Embryonic facial prominence (tissue), 1 donor: Measurements from ENCODE around the gene PRDM9.
"Not testable (repeated sequence)": the region's sequence is repeated elsewhere in the genome, so short reads cannot be mapped to it uniquely, and the experiment has no call there.

Source experiments
- DNase-seq: peaks from one replicate; pipeline ENCODE4 v3.0.0-alpha.2; 2016; ENCODE audit errors: extremely low spot score

The PRDM9 gene

DNA sequence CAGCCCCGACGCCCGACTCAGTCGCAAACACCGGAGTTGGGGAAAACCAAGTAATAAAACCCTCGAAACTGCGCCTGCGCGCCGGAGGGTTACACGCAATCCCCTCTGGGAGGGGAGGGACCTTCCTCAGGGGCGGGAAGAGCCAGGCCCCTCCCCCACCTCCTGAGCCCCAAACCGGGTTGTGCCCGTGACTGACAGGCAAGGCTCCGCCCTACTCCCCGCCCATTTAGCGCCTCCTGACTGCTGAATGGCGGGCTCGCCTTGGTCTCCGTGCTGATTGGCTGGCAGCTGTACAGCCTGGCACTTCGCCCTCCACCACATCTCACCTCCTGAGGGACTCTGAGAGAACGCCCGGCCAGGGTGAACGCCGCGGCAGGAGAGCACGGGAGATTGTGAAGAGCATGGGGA lies at the start of gene PRDM9:
Gene PRDM9 (plus strand): TSS at position 332 of the 408 bp plus-strand sequence. CDS start 1,425 bp downstream, outside the sequence.
- no peak for DNase-seq

GRCh38 chr5:23457780-23458179 lies 49.6 kb upstream of the PRDM9 start:
- no peak for DNase-seq

GRCh38 chr5:23459214-23459613 lies 48.2 kb upstream of the PRDM9 start:
- no peak for DNase-seq

- no peak for DNase-seq
These were observed 45.8 kb upstream of the PRDM9 start for GRCh38 chr5:23461576-23461975.

- no peak for DNase-seq
These were observed 41.0 kb upstream of the PRDM9 start for GRCh38 chr5:23466401-23466912.

- no peak for DNase-seq
These were observed 38.8 kb upstream of the PRDM9 start for GRCh38 chr5:23468658-23469057.

- no peak for DNase-seq
These were observed 33.5 kb upstream of the PRDM9 start for GRCh38 chr5:23473915-23474314.

- DNase-seq, result no peak
These were observed 33.1 kb upstream of the PRDM9 start for GRCh38 chr5:23474315-23474714.

GRCh38 chr5:23476580-23476979 lies 30.8 kb upstream of the PRDM9 start:
- DNase-seq, result no peak

DNA sequence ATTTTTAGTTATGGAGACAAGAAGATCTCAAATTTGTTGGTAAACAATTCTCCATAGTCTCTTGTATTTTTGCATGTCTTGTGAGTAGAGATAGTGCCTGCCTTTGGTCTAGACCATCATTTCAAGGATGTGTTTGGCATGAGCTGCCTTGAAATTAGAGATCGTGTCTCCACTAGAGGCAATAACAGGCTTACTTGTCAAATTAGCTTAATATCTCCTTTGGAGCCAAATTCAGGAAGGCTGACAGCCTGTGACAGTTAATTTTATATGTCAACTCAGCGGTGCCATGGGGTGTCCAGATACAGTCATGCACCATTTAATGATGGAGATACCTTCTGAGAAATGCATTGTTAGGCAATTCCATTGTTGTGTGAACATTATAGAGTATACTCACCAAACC lies 24.8 kb upstream of the PRDM9 start:
- no peak for DNase-seq

- DNase-seq, result no peak
These were observed 24.3 kb upstream of the PRDM9 start for GRCh38 chr5:23483090-23483489.

- DNase-seq, result no peak
These were observed 23.3 kb upstream of the PRDM9 start for GRCh38 chr5:23484096-23484495.

GRCh38 chr5:23486227-23486626 lies 21.2 kb upstream of the PRDM9 start:
- DNase-seq, result not testable (repeated sequence)

- DNase-seq, result no peak
These were observed 16.4 kb upstream of the PRDM9 start for GRCh38 chr5:23490993-23491392.

GRCh38 chr5:23494558-23494957 lies 12.9 kb upstream of the PRDM9 start:
- no peak for DNase-seq

DNA sequence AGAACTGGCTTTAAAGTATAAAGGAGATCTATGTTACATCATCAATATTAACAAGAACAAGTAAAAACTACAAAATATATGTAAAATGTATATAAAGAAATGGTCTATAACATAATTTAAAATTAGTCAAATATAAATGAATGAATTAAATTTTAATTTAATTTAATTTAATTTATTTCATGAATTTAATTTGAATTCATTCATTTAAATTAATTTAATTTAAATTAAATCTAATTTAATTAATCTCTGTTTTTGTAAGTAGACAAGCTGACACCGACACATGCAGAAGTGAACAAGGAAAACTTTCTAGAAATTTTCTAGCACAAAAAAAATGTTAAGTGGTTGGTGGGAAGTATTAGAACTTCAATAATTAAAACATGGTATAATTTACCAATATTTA lies 10.8 kb upstream of the PRDM9 start:
- DNase-seq, result no peak

DNA sequence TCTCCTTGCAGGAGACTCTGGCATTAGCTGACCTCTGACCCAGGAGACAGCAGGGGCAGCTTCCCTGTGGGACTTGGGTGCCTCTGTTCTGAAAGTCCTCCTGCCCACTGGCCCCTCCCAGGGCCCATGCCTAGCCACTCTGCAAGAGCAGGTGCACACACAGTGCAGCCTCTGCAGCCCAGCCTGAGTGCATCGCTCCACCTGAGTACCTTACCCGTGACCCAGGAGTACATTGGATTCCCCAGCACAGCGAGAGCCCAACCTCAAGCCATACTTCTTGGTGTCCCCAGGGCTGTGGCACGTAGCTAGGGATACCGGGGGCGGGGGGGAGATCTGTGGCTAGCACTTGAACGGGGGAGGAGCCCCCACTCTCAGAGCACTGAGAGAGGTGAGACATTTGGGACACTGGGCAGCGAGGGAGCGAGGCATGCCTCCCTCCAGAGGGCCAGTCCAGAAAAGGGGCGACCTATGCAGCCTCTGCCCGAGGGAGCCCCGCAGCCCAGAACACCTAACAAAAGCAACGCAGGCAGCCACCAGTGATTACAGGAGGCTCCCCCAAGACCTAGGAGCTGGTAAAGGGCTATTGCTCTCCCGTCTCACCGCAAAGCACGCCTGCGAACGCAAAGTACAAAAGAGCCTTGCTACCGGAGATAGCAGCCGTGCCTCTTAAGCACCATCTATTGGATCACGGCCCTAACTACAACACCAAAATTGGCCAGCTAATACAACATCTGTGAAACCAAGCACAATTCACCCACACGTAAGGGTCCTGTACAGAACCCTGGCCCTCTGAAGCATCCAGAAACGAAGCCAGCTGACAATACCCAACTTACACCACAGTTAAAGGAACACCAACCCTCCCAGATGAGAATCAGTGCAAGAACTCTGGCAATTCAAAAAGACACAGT lies 826 bp upstream of the PRDM9 start:
- no peak for DNase-seq

GRCh38 chr5:23510434-23510833 lies 3.0 kb downstream of the PRDM9 start:
- DNase-seq, result not testable (repeated sequence)

- DNase-seq, result no peak
These were observed 15.1 kb downstream of the PRDM9 start for GRCh38 chr5:23522553-23522952.

DNA sequence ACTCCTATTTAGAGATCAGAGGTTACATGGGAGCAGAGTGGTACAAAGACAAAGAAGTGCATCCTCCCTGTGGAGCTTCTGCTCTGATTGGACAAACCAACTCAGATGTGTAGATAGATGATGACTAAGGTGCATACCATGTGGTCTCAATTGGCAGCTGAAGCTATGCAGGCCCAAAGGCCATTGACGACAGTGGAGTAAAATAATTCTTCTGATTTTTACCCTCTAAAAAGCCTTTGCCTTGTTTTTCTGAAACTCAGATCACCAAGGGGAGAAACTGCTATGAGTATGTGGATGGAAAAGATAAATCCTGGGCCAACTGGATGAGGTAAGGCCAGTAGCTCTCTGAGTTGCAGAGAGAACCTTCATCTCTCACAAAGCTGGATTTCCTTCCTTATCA lies 15.6 kb downstream of the PRDM9 start:
- DNase-seq, result no peak

- no peak for DNase-seq
These were observed 16.6 kb downstream of the PRDM9 start for GRCh38 chr5:23523998-23524397.

DNA sequence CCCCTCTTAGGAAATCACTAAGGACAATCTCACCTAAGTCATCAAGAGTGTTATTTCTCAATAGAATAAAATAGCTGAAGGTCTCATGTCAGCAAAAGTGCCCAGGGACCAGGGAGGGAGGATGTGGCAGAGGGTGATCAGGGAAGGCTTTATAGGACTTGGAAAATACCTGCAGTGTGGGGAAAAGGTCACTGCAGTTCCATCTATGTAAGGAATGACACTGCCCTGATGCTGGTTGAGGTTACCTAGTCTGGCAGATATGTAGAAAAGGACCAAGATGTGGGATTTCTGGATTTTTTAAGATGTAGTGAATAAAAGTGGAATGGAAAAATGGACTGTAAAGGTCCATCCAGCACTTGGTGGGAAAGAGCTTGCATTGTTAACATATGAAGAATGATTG lies 18.3 kb downstream of the PRDM9 start:
- DNase-seq, result no peak

DNA sequence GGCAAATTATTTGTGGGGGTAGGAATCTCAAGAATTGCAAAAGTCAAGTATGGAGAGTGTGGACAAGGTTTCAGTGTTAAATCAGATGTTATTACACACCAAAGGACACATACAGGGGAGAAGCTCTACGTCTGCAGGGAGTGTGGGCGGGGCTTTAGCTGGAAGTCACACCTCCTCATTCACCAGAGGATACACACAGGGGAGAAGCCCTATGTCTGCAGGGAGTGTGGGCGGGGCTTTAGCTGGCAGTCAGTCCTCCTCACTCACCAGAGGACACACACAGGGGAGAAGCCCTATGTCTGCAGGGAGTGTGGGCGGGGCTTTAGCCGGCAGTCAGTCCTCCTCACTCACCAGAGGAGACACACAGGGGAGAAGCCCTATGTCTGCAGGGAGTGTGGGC lies 19.2 kb downstream of the PRDM9 start:
- not testable (repeated sequence) for DNase-seq
